ENCODE measurements around the gene WNK4.

Gene WNK4

DNA sequence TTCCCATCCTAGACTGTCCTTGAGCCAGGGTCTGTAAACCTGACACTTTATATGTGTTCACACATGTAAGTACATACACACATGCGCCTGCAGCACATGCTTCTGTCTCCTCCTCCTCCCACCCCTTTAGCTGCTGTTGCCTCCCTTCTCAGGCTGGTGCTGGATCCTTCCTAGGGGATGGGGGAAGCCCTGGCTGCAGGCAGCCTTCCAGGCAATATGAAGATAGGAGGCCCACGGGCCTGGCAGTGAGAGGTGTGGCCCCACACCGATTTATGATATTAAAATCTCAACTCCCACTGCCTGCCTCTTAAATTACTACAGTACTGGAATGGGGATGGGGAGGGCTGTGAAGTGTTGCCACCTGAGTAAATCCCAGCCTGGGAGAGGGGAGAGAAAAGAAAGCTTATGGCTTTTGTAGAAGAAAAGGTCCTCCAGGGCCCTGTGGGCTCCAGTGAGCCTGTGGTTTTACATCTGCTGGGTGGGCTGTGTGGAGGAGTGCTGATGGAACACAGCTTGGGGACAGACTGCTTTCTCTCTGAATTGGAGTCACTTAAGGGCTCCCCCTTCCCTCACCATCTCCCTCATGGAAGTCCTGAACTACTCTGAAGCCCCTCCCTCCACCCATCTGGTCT lies 990 bp upstream of the WNK4 start:
- DNase-seq, result no peak
- no peaks in the 10 kb centered on the region for H3K4me1 ChIP-seq
- peaks cover 23% of the 10 kb centered on the region for H3K36me3 ChIP-seq
- TF ChIP-seq, protein P1, sequence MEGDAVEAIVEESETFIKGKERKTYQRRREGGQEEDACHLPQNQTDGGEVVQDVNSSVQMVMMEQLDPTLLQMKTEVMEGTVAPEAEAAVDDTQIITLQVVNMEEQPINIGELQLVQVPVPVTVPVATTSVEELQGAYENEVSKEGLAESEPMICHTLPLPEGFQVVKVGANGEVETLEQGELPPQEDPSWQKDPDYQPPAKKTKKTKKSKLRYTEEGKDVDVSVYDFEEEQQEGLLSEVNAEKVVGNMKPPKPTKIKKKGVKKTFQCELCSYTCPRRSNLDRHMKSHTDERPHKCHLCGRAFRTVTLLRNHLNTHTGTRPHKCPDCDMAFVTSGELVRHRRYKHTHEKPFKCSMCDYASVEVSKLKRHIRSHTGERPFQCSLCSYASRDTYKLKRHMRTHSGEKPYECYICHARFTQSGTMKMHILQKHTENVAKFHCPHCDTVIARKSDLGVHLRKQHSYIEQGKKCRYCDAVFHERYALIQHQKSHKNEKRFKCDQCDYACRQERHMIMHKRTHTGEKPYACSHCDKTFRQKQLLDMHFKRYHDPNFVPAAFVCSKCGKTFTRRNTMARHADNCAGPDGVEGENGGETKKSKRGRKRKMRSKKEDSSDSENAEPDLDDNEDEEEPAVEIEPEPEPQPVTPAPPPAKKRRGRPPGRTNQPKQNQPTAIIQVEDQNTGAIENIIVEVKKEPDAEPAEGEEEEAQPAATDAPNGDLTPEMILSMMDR (IDR thresholded peaks at IDR 0.05; ENCODE audit: low read depth, low read length), result no peak
- peaks cover 39% of the 10 kb centered on the region for H3K27me3 ChIP-seq
- no peaks in the 10 kb centered on the region for H3K9me3 ChIP-seq
- no peak overlapping the region for H3K4me3 ChIP-seq (ENCODE audit: low read depth, low read length)

DNA sequence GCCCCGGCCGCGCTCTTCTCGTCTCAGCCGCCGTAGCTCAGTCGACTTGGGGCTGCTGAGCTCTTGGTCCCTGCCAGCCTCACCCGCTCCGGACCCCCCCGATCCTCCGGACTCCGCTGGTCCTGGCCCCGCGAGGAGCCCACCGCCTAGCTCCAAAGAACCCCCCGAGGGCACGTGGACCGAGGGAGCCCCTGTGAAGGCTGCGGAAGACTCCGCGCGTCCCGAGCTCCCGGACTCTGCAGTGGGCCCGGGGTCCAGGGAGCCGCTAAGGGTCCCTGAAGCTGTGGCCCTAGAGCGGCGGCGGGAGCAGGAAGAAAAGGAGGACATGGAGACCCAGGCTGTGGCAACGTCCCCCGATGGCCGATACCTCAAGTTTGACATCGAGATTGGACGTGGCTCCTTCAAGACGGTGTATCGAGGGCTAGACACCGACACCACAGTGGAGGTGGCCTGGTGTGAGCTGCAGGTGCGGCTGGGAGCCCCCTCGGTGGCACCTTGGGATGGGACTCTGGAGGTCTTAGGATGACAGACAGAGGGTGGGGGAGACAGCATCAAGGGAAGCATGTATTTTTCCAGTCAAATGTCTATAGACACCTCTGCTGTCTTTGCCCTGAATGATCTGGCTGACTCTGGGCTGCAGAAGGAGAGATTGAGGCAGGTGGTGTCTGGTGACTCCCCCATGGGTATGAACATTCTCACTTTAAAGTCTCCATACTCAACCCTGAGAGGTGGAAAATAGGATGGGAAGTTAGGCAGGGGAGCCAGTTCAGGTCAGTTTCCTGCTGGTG lies 635 bp downstream of the WNK4 start:
- peaks cover 12% of the 10 kb centered on the region for H3K36me3 ChIP-seq
- no peak for DNase-seq
- no peaks in the 10 kb centered on the region for H3K4me1 ChIP-seq
- peaks cover 4% of the 10 kb centered on the region for H3K9me3 ChIP-seq
- TF ChIP-seq, protein P1 (IDR thresholded peaks at IDR 0.05; ENCODE audit: low read depth, low read length), result no peak
- H3K27me3 ChIP-seq, result peaks cover 56% of the 10 kb centered on the region
- H3K4me3 ChIP-seq (ENCODE audit: low read depth, low read length), result peak overlapping the region; percentile 45

DNA sequence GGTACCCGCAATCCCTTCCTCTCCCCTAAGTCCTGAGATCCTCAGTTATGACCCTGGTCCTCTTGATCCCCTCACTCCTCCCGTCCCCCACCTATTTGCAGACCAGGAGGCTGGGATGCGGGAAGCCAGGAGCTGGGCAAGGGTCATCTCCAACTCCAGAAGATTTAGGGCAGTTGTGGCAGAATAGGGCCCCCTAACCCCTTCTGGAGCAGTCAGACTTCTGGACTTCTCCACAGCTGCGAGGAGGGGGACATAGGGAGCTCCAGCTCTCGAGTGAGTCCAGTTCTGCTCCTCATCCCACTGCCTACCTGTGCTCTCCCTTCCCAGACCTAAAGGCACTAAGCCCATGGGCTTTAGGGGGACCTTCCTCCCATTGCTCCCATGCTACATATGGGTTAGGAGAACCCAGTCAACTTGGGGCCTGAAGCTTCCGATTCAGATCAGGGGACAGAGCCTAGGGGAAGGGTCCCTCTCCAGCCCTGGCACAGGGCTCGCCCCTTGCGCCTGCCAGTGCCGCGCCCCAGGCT lies 1.3 kb downstream of the WNK4 start:
- Histone ChIP-seq H3K36me3 (peaks cover 8% of the 10 kb centered on the region), H3K4me3 (ENCODE audit: low read depth, low read length) (no peak overlapping the region), H3K9me3 (peaks cover 4% of the 10 kb centered on the region), H3K27me3 (peaks cover 62% of the 10 kb centered on the region), H3K4me1 (no peaks in the 10 kb centered on the region)
- DNase-seq, result no peak
- TF ChIP-seq, protein P1 (IDR thresholded peaks at IDR 0.05; ENCODE audit: low read depth, low read length), result no peak

DNA sequence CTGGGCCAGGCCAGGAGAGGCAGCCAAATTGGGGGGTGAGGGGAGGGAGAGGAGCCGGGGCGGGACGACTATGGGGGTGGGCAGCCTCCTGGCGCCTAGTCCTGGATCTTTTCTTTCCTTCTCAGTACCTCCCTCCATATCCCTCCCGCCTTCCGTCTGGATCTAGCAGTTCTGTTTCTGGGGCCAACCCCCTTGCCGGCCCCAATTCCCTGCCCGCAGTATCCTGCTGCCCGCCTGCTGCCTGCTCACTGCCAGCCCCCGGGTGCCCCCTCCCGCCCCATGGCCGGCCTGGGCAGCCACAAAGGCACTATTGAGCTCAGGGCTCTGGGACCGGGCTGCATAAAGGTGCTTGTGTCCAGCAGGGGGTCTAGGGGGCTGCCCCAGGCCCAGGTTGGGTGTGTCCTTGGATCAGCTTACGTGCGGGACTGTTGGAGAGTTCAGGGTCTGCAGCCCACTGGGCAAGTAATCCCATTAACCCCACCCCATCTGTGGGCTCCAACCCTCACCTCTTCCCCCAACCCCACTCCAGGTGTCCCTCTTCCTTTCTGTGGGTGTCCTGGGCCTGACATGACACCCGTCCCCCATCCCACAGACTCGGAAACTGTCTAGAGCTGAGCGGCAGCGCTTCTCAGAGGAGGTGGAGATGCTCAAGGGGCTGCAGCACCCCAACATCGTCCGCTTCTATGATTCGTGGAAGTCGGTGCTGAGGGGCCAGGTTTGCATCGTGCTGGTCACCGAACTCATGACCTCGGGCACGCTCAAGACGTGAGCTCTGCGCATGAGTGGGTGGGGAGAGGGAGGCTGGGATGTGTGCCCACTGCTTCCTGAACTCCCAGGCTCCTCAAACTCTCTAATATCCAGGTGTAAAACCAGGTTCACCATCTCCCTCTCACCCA lies 2.0 kb downstream of the WNK4 start:
- TF ChIP-seq, protein P1 (IDR thresholded peaks at IDR 0.05; ENCODE audit: low read depth, low read length), result no peak
- Histone ChIP-seq H3K36me3 (peaks cover 5% of the 10 kb centered on the region; the same call in 1 of the 2 replicates), H3K9me3 (peaks cover 4% of the 10 kb centered on the region), H3K4me1 (no peaks in the 10 kb centered on the region), H3K27me3 (peaks cover 69% of the 10 kb centered on the region), H3K4me3 (ENCODE audit: low read depth, low read length) (no peak overlapping the region)
- DNase-seq, result no peak

DNA sequence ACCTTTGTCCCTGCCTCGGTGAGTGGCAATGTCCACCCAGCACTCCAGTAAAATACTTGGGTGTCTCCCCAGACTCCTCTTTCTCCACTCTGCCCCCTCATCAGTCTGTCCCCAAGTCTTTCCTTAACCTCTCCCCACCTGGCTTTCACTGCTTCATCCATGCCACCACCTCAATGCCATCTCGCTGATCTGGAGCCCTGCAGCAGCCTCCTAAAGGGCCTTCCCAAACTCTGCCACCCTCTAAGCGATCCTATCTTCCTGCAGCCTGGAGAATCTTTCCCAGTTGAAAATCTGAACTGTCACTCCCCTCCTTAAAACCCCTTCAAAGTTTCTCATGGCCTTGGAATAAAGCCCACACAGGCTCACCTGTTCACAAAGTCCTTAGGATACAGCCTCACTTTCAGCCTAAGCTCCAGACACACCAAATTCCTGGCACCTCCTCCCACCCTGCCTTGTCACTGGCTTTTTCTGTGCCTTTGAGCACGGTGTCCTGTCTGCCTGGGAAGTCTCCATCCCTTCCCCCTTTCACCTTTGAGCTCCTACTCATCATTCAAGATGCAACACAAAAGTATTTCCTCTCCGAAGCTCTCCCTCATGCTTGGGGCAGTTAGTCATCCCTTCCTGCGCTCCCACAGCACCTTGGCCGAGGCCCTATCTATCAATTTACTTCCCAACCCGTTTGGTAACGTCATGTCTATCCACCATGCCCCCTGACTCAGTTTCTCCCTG lies 2.8 kb downstream of the WNK4 start:
- Histone ChIP-seq H3K4me3 (ENCODE audit: low read depth, low read length) (no peak overlapping the region), H3K9me3 (peaks cover 4% of the 10 kb centered on the region), H3K36me3 (peaks cover 5% of the 10 kb centered on the region; the same call in 1 of the 2 replicates), H3K4me1 (no peaks in the 10 kb centered on the region), H3K27me3 (peaks cover 77% of the 10 kb centered on the region)
- no peak for DNase-seq
- TF ChIP-seq, protein P1 (IDR thresholded peaks at IDR 0.05; ENCODE audit: low read depth, low read length), result no peak

Data from BE2C (cell line).